ENCODE data around the gene FLNB. TPM values are rescaled to one million over a fixed set of nuclear protein-coding genes. Genes with fewer than 3 reads are reported as not detected.
"Not testable (repeated sequence)": the region's sequence is repeated elsewhere in the genome, so short reads cannot be mapped to it uniquely, and the experiment has no call there.

FLNB gene
- total RNA-seq, 2 donors from 2014 or later = 96.9 to 139 TPM

- TF ChIP-seq, protein P1, sequence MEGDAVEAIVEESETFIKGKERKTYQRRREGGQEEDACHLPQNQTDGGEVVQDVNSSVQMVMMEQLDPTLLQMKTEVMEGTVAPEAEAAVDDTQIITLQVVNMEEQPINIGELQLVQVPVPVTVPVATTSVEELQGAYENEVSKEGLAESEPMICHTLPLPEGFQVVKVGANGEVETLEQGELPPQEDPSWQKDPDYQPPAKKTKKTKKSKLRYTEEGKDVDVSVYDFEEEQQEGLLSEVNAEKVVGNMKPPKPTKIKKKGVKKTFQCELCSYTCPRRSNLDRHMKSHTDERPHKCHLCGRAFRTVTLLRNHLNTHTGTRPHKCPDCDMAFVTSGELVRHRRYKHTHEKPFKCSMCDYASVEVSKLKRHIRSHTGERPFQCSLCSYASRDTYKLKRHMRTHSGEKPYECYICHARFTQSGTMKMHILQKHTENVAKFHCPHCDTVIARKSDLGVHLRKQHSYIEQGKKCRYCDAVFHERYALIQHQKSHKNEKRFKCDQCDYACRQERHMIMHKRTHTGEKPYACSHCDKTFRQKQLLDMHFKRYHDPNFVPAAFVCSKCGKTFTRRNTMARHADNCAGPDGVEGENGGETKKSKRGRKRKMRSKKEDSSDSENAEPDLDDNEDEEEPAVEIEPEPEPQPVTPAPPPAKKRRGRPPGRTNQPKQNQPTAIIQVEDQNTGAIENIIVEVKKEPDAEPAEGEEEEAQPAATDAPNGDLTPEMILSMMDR (IDR thresholded peaks at IDR 0.05) = no peak
- no peaks in the 10 kb centered on the region for H3K36me3 ChIP-seq
- H3K4me3 ChIP-seq = no peak overlapping the region
- H3K27ac ChIP-seq = no peak overlapping the region
- no peaks in the 10 kb centered on the region for H3K9me3 ChIP-seq
- H3K4me1 ChIP-seq (ENCODE audit: control insufficient read depth in 1 of 2, low read depth in 2 of 2) = peaks cover 0 to 9% of the 10 kb centered on the region in 2 donors
- DNase-seq (ENCODE audit: low spot score) = no peak
- no peak for ATAC-seq (ENCODE audit: insufficient number of reproducible peaks, low FRiP score, low read depth)
- no peaks in the 10 kb centered on the region for H3K27me3 ChIP-seq (replicated peaks; ENCODE audit: insufficient read depth)
Observed at GRCh38 chr3:57982561-57983243, 25.5 kb upstream of the FLNB start.

DNA sequence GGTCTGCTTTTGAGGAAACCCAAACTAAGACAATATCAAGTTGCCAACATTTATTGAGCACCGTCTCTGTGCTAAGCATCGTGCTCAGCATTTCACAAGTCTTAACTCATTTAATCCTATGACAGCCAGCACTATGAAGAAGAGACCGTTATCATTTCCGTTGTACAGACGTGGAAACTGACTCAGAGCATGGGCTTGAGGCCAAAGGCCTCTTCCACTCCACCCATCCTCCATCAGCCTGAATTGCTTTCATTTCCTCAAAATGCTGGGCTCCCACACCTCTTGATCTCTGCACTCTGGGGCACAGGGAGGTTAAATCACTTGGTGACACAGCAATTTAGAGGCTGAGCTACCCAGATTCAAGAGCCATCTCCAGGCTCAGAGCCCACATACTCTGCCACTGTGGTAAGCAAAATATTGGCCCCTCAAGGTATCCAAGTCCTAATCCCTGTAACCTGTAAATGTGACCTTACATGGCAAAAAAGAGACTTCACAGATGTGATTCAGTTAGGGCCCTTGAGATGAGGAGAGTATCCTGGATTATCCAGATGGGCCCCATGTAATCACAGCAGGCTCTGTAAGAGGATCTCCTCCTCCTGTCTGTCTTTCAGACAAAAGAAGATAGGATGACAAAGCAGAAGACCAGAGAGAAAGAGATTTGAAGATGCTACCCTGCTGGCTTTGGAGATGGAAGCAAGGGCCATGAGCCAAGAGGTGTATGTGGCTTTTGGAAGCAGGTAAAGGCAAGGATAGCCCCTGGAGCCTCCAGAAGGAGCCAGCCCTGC is 24.3 kb upstream of the FLNB start:
- Histone ChIP-seq H3K36me3 (no peaks in the 10 kb centered on the region), H3K9me3 (no peaks in the 10 kb centered on the region), H3K27ac (no peak overlapping the region), H3K27me3 (replicated peaks; ENCODE audit: insufficient read depth) (no peaks in the 10 kb centered on the region), H3K4me1 (ENCODE audit: control insufficient read depth in 1 of 2, low read depth in 2 of 2) (peaks cover 0 to 9% of the 10 kb centered on the region in 2 donors), H3K4me3 (no peak overlapping the region)
- TF ChIP-seq, protein P1 (IDR thresholded peaks at IDR 0.05) = no peak
- ATAC-seq (ENCODE audit: insufficient number of reproducible peaks, low FRiP score, low read depth) = peak; percentile 36
- peak; percentile 32 for DNase-seq (ENCODE audit: low spot score)

DNA sequence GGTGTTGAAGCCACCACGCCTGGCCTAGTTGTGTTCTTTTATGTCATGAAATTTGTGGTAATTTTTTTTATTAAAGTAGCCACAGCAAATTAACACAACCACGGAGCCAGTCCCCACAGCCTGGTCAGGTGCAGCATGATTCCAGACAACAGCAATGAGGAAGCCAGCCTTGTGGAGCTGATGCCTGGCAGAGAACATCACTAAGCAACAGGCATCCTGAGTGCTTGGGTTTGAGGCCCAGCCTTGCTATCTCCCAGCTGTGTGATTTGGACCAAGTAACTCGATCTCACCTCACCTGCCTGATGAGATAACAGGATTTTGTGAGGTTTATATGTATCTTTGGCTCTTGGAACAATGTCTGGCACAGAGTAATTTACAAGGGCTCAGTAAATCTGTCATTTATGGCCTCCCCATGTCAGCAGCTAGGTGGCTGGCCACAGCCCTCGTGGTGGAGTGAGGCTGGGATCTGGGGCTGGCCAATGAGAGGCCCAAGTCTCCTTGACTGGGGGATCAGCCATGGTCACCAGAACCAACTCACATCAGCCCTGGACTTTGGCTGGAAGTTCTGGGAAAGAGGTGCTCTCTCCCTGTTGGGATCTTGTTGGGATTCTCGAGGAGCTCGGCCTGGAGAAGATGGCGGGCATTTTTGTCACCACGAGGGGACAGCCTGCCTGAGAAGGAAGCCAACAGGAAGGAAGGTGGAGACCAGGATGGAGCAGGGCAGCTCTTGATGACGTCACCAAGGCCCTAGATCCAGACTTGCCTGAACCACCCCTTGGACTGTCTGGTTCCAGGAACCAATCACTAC is 22.8 kb upstream of the FLNB start:
- peaks cover 0 to 9% of the 10 kb centered on the region in 2 donors for H3K4me1 ChIP-seq (ENCODE audit: control insufficient read depth in 1 of 2, low read depth in 2 of 2)
- no peak for ATAC-seq (ENCODE audit: insufficient number of reproducible peaks, low FRiP score, low read depth)
- no peaks in the 10 kb centered on the region for H3K36me3 ChIP-seq
- H3K27me3 ChIP-seq (replicated peaks; ENCODE audit: insufficient read depth) = no peaks in the 10 kb centered on the region
- H3K27ac ChIP-seq = no peak overlapping the region
- no peak for DNase-seq (ENCODE audit: low spot score)
- no peak overlapping the region for H3K4me3 ChIP-seq
- H3K9me3 ChIP-seq = no peaks in the 10 kb centered on the region
- TF ChIP-seq, protein P1 (IDR thresholded peaks at IDR 0.05) = no peak

GRCh38 chr3:57985984-57986246 is 22.3 kb upstream of the FLNB start:
- Histone ChIP-seq H3K27ac (no peak overlapping the region), H3K27me3 (replicated peaks; ENCODE audit: insufficient read depth) (no peaks in the 10 kb centered on the region), H3K9me3 (no peaks in the 10 kb centered on the region), H3K36me3 (no peaks in the 10 kb centered on the region), H3K4me3 (no peak overlapping the region), H3K4me1 (ENCODE audit: control insufficient read depth in 1 of 2, low read depth in 2 of 2) (peaks cover 0 to 9% of the 10 kb centered on the region in 2 donors)
- TF ChIP-seq, protein P1 (IDR thresholded peaks at IDR 0.05) = no peak
- ATAC-seq (ENCODE audit: insufficient number of reproducible peaks, low FRiP score, low read depth) (no peak), DNase-seq (ENCODE audit: low spot score) (no peak)

- Histone ChIP-seq H3K4me1 (ENCODE audit: control insufficient read depth in 1 of 2, low read depth in 2 of 2) (peaks cover 0 to 9% of the 10 kb centered on the region in 2 donors), H3K4me3 (no peak overlapping the region), H3K9me3 (no peaks in the 10 kb centered on the region), H3K27me3 (replicated peaks; ENCODE audit: insufficient read depth) (no peaks in the 10 kb centered on the region), H3K36me3 (no peaks in the 10 kb centered on the region), H3K27ac (no peak overlapping the region)
- TF ChIP-seq, protein P1 (IDR thresholded peaks at IDR 0.05) = no peak
- ATAC-seq (ENCODE audit: insufficient number of reproducible peaks, low FRiP score, low read depth) = no peak
- DNase-seq (ENCODE audit: low spot score) = no peak
Observed at GRCh38 chr3:57986261-57986660, 22.0 kb upstream of the FLNB start.

- H3K9me3 ChIP-seq; H3K27ac ChIP-seq; DNase-seq (ENCODE audit: low spot score); H3K36me3 ChIP-seq; H3K27me3 ChIP-seq (replicated peaks; ENCODE audit: insufficient read depth); H3K4me3 ChIP-seq; H3K4me1 ChIP-seq (ENCODE audit: control insufficient read depth in 1 of 2, low read depth in 2 of 2); ATAC-seq (ENCODE audit: insufficient number of reproducible peaks, low FRiP score, low read depth): not testable (repeated sequence)
Observed at GRCh38 chr3:57989198-57989597, 19.0 kb upstream of the FLNB start.

Data from thoracic aorta (tissue), 2 donors.